Activated CD4-positive, CD25-positive, alpha-beta regulatory T cell treated with anti-CD3 and anti-CD28 coated beads, Interleukin-2, amount 50 U/mL, for 16 hours (primary cell): ENCODE data around the gene DIPK1B.

Experiments used
- DNase-seq: peaks from one replicate; pipeline ENCODE4 v3.0.0-alpha.2; 2020; ENCODE audit warnings: low read depth, low spot score

Gene DIPK1B

GRCh38 chr9:136769710-136770191 lies 57.4 kb downstream of the DIPK1B start:
- DNase-seq, result no peak

DNA sequence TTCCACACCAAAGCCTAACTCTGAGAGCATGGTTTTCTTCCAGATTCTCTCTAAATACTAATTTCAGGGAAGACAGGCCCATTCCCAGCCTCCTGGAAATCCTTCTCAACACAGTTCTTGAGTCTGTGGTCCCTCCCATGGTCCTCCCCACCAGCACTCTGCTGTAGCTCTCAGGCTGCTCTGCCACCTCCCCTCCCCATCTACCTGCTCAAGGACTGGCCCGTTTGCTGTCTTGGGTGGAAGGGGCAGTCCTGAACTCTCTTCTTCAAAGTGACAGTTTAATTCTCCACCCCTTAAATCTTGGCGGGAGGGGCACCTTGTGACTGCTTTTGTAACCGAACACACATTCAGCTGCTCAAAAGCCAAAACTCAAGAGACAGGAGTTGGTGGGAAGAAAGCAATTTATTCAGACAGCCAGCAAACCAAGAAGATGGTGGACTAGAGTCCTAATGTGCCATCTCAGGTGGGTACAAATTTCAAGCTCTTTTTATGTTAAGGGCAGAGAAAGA lies 59.6 kb downstream of the DIPK1B start:
- DNase-seq, result no peak

DNA sequence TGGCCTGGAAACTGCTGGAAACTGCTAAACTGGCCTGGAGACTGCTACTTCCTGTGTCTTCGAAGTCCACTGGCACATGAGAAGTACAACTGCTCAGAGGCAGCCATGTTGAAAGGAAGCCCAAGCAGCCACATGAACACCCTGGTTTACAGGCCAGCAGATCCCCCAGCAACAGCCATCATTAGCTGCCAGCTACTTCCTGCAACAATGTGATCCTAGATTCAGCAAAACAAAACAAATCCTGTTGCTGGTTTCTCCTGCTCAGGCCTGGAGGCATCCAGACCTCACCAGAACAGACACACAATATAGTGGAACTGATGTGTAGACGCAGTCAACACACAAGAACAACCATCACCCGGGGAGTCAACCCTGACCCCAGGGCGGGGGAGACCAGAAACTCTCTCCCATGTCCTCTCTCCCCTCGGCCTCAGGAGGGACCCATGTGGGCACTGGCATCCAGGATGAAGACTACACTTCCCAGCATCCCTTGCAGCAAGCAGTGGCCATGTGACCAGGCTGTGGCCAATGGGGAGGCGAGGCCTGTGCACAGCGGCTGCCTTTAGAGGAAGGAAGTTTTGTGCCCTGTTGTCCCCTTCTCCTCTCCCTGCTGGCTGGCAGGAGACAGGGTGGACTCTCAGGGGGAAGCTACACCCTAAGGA lies 61.1 kb downstream of the DIPK1B start:
- DNase-seq, result no peak
